Upper lobe of left lung (tissue), 4 donors: ENCODE results near the gene TMEM140.

Source experiments
- CTCF ChIP-seq, 6 experiments: fragments of 450-650 bp in 4 of 6; fragments of 200-600 bp in 2 of 6; sonication (generic) in 2 of 6; IDR thresholded peaks; one replicate each; pipeline ENCODE4 v1.5.1; 2016 to 2019; ENCODE audit warnings: antibody characterized with exemption in 6 of 6
- EP300 ChIP-seq, 4 donors: sonication (generic); formaldehyde crosslinking; IDR thresholded peaks; one replicate each; pipeline ENCODE4 v1.5.1; 2017; ENCODE audit warnings: antibody characterized with exemption in 4 of 4, control low read depth in 2 of 4
- POLR2A ChIP-seq, 4 donors: fragments of 450-650 bp; IDR thresholded peaks; one replicate each; pipeline ENCODE4 v1.5.1; 2016 to 2017; ENCODE audit warnings: antibody characterized with exemption in 4 of 4, mild to moderate bottlenecking in 2 of 4

- no peak for TF ChIP-seq POLR2A (IDR thresholded peaks at IDR 0.05)
- TF ChIP-seq CTCF (IDR thresholded peaks at IDR 0.05): no peak
- no peak for TF ChIP-seq EP300 (IDR thresholded peaks at IDR 0.05)
Observed at GRCh38 chr7:135121868-135122267, 26.0 kb upstream of the TMEM140 start.
